Measurements from ENCODE around the gene FAM186B.

- TF ChIP-seq, protein P1, sequence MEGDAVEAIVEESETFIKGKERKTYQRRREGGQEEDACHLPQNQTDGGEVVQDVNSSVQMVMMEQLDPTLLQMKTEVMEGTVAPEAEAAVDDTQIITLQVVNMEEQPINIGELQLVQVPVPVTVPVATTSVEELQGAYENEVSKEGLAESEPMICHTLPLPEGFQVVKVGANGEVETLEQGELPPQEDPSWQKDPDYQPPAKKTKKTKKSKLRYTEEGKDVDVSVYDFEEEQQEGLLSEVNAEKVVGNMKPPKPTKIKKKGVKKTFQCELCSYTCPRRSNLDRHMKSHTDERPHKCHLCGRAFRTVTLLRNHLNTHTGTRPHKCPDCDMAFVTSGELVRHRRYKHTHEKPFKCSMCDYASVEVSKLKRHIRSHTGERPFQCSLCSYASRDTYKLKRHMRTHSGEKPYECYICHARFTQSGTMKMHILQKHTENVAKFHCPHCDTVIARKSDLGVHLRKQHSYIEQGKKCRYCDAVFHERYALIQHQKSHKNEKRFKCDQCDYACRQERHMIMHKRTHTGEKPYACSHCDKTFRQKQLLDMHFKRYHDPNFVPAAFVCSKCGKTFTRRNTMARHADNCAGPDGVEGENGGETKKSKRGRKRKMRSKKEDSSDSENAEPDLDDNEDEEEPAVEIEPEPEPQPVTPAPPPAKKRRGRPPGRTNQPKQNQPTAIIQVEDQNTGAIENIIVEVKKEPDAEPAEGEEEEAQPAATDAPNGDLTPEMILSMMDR (IDR thresholded peaks at IDR 0.05; ENCODE audit: borderline replicate concordance, extremely low read depth, low read length, poor library complexity, severe bottlenecking) = no peak
- no peak for TF ChIP-seq EZH2 (IDR thresholded peaks at IDR 0.05; ENCODE audit: borderline replicate concordance, low read depth, low read length, severe bottlenecking)
These were observed 61.3 kb downstream of the FAM186B start for GRCh38 chr12:49543914-49544815.
